ENCODE results near the gene MRPL4. TPM values are rescaled to one million over a fixed set of nuclear protein-coding genes. Genes with fewer than 3 reads are reported as not detected.

The MRPL4 gene
- total and polyA plus RNA-seq, 4 donors = 21.5 to 74.8 (median 33.7) TPM

DNA sequence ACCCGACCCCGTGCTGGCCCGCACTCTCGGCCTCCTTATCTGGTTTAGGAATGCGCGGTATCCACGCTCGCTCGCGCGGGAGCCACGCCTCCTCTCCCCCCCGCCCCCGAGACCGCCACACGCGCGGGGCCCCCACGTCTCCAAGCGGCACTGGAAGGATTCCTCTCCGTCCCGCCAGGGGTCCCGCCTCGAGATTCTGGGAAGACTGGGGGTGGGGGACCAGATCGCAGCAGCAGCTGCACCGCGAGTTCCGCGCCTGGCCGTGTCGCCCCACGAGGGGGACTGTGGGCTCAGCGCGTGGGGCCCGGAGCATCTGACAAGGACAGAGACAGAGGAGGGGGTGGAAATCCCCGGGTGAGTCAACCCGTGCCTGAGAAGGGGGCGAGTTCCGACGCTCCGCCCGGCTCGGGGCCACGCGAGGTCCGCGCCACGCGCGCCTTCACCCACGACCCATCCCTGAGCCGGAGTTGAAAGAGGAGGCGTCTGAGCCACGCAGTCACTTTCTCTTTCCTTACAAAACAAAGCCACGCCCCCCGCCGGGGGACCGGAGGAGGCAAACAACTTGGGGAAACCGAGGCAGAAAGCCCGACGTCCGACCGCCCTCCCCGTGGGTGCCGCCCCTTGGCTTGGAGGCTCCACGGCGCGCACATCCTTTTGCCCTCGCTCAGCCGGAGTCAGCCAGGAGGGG is 21.7 kb upstream of the MRPL4 start:
- peak overlapping the region; percentile 44 to 95 (median 83) for H3K4me3 ChIP-seq (ENCODE audit: low read depth in 1 of 3, low read length in 3 of 3)
- WGBS = 4% methylated on average over 70 of the region's 70 CpGs
- no peaks in the 10 kb centered on the region for H3K36me3 ChIP-seq (ENCODE audit: control insufficient read depth in 4 of 4, insufficient read depth in 3 of 4, low read depth in 1 of 4, low read length in 3 of 4)
- DNase-seq (ENCODE audit: low spot score) = no peak
- peaks cover 0 to 18% (median 8%) of the 10 kb centered on the region in 4 donors for H3K4me1 ChIP-seq (ENCODE audit: control insufficient read depth in 4 of 4, insufficient read depth in 4 of 4, low read length in 3 of 4)
- no peaks in the 10 kb centered on the region for H3K9me3 ChIP-seq (ENCODE audit: control insufficient read depth in 4 of 4, low read length in 3 of 4)
- H3K9ac ChIP-seq (ENCODE audit: low read depth in 1 of 2, low read length in 2 of 2) = peak overlapping the region; percentile 47 to 60
- H3K27me3 ChIP-seq (ENCODE audit: control insufficient read depth in 4 of 4, insufficient read depth in 4 of 4, low read length in 3 of 4) = no peaks in the 10 kb centered on the region
- H3K27ac ChIP-seq (ENCODE audit: low read depth in 1 of 2, low read length in 2 of 2) = peak overlapping the region; percentile 76 to 86
- no peak for TF ChIP-seq FOXA1 (IDR thresholded peaks at IDR 0.05)
- no peak for TF ChIP-seq JUND (IDR thresholded peaks at IDR 0.05)
- TF ChIP-seq HNF4G (IDR thresholded peaks at IDR 0.05) = no peak
- TF ChIP-seq, protein P1, sequence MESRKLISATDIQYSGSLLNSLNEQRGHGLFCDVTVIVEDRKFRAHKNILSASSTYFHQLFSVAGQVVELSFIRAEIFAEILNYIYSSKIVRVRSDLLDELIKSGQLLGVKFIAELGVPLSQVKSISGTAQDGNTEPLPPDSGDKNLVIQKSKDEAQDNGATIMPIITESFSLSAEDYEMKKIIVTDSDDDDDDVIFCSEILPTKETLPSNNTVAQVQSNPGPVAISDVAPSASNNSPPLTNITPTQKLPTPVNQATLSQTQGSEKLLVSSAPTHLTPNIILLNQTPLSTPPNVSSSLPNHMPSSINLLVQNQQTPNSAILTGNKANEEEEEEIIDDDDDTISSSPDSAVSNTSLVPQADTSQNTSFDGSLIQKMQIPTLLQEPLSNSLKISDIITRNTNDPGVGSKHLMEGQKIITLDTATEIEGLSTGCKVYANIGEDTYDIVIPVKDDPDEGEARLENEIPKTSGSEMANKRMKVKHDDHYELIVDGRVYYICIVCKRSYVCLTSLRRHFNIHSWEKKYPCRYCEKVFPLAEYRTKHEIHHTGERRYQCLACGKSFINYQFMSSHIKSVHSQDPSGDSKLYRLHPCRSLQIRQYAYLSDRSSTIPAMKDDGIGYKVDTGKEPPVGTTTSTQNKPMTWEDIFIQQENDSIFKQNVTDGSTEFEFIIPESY (IDR thresholded peaks at IDR 0.05) = no peak

DNA sequence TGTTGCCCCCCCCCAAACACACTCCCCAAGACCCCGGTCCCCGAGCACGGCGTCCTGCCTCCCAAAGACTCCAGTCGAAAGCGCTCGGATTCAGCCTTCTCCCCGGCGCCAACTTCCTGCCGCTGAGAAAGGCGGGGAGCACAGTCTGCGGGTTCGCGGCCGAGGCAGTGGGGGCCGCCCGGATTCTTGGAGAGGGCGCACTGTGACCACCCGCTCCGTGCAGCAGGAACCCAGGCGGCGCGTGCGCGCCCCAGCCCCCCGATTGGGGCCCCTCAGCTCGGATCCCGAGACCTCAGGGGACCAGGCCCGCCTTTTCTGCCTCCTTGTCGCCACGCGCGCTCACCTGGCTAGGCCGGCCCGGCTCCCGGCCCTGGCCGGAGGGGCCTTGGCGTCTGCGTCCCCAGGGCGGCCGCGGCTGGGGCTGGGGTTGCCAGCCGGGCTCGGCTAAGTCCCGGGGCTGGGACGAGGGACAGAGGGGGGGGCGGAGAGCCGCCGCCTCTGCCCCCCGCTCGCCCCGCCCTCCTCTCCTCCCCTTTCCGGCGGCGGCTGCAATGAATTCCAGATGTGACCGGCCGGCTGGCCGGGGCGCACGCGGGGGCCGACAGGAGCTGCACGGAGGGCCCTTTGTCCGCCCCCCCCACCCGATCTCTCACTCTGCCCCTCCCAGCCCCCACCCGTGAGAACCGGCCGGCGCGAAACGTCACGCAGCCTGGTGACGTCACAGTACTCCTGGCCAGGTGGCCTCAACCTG is 21.0 kb upstream of the MRPL4 start, which contains the start of gene S1PR2:
Gene S1PR2, minus strand, starts transcription at position 471 of the 751 bp plus-strand sequence. CDS start 6,426 bp downstream, outside the sequence.
- H3K4me1 ChIP-seq (ENCODE audit: control insufficient read depth in 4 of 4, insufficient read depth in 4 of 4, low read length in 3 of 4) = peaks cover 0 to 22% (median 9%) of the 10 kb centered on the region in 4 donors
- DNase-seq (ENCODE audit: low spot score) = peak; percentile 66

DNA sequence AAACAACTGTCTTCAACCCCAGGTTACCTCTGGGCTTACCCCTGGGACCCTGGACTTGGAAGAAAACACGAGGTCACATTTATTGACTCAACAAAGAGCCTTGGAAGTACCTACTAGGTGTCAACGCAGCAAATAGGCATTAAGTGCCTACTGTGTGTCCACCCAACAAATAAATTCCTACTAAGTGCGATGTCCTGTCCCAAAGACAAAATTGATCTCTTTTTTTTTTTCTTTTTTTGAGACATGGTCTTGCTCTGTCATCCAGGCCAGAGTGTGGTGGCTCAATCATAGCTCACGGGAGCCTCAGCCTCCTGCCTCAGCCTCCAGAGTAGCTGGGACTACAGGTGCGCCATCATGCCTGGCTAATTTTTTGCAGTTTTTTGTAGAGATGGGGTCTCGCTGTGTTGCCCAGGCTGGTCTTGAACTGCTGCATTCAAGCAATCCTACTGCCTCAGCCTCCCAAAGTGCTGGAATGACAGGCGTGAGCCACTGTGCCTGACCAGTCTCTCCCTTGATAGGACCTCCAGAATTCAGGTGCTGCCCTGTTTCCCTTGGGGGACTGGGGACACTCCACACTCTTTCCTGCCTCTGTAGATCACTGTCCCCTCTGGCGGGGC is 20.3 kb upstream of the MRPL4 start:
- Histone ChIP-seq H3K36me3 (ENCODE audit: control insufficient read depth in 4 of 4, insufficient read depth in 3 of 4, low read depth in 1 of 4, low read length in 3 of 4) (no peaks in the 10 kb centered on the region), H3K27ac (ENCODE audit: low read depth in 1 of 2, low read length in 2 of 2) (peak overlapping the region; percentile 76 to 86), H3K4me1 (ENCODE audit: control insufficient read depth in 4 of 4, insufficient read depth in 4 of 4, low read length in 3 of 4) (peaks cover 0 to 22% (median 11%) of the 10 kb centered on the region in 4 donors), H3K9ac (ENCODE audit: low read depth in 1 of 2, low read length in 2 of 2) (no peak overlapping the region), H3K9me3 (ENCODE audit: control insufficient read depth in 4 of 4, low read length in 3 of 4) (no peaks in the 10 kb centered on the region), H3K4me3 (ENCODE audit: low read depth in 1 of 3, low read length in 3 of 3) (peak overlapping the region in 1 of 3 donors; percentile 95), H3K27me3 (ENCODE audit: control insufficient read depth in 4 of 4, insufficient read depth in 4 of 4, low read length in 3 of 4) (no peaks in the 10 kb centered on the region)
- DNase-seq (ENCODE audit: low spot score) = no peak
- 78% methylated on average over 8 of the region's 8 CpGs for WGBS
- TF ChIP-seq FOXA2 (IDR thresholded peaks at IDR 0.05) (no peak), RXRA (IDR thresholded peaks at IDR 0.05) (peak in 1 of 2 donors; percentile 53)

More for the DNA sequence above, 21.0 kb upstream of the MRPL4 start, which contains the start of gene S1PR2:
- peak within 1 kb of the TSS; percentile 44 to 95 (median 83) for H3K4me3 ChIP-seq (ENCODE audit: low read depth in 1 of 3, low read length in 3 of 3)
- peak within 1 kb of the TSS; percentile 76 to 86 for H3K27ac ChIP-seq (ENCODE audit: low read depth in 1 of 2, low read length in 2 of 2)
- H3K9ac ChIP-seq (ENCODE audit: low read depth in 1 of 2, low read length in 2 of 2) = peak within 1 kb of the TSS; percentile 60 to 67
- no peaks in the 10 kb centered on the region for H3K36me3 ChIP-seq (ENCODE audit: control insufficient read depth in 4 of 4, insufficient read depth in 3 of 4, low read depth in 1 of 4, low read length in 3 of 4)
- H3K9me3 ChIP-seq (ENCODE audit: control insufficient read depth in 4 of 4, low read length in 3 of 4) = no peaks in the 10 kb centered on the region
- TF ChIP-seq SP1 (IDR thresholded peaks at IDR 0.05) = peak; percentile 19
- TF ChIP-seq JUND (IDR thresholded peaks at IDR 0.05) = no peak
- under 1% methylated on average over 73 of the region's 73 CpGs for WGBS
- no peaks in the 10 kb centered on the region for H3K27me3 ChIP-seq (ENCODE audit: control insufficient read depth in 4 of 4, insufficient read depth in 4 of 4, low read length in 3 of 4)

DNA sequence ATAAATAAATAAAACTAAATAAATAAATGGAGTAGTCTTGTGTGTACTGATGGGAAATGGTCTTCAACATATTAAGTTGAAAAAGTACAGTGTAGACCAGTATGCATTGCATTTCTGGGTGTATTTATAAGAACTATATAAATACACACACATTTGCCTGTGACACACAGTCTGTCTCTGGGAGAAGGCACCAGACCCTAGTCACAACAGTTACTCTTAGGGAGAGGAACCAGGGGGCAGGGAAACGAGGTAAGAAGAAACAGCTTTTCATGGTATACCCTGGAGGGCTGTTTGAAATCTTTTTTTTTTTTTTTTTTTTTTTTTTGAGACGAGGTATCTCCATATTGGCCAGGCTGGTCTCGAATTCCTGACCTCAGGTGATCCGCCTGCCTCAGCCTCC is 18.1 kb upstream of the MRPL4 start:
- TF ChIP-seq, protein P2, sequence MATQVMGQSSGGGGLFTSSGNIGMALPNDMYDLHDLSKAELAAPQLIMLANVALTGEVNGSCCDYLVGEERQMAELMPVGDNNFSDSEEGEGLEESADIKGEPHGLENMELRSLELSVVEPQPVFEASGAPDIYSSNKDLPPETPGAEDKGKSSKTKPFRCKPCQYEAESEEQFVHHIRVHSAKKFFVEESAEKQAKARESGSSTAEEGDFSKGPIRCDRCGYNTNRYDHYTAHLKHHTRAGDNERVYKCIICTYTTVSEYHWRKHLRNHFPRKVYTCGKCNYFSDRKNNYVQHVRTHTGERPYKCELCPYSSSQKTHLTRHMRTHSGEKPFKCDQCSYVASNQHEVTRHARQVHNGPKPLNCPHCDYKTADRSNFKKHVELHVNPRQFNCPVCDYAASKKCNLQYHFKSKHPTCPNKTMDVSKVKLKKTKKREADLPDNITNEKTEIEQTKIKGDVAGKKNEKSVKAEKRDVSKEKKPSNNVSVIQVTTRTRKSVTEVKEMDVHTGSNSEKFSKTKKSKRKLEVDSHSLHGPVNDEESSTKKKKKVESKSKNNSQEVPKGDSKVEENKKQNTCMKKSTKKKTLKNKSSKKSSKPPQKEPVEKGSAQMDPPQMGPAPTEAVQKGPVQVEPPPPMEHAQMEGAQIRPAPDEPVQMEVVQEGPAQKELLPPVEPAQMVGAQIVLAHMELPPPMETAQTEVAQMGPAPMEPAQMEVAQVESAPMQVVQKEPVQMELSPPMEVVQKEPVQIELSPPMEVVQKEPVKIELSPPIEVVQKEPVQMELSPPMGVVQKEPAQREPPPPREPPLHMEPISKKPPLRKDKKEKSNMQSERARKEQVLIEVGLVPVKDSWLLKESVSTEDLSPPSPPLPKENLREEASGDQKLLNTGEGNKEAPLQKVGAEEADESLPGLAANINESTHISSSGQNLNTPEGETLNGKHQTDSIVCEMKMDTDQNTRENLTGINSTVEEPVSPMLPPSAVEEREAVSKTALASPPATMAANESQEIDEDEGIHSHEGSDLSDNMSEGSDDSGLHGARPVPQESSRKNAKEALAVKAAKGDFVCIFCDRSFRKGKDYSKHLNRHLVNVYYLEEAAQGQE (IDR thresholded peaks at IDR 0.05) = no peak
- TF ChIP-seq GABPA (IDR thresholded peaks at IDR 0.05 in 1 of 2, conservative IDR thresholded peaks at IDR 0.05 in 1 of 2) = no peak
- H3K4me1 ChIP-seq (ENCODE audit: control insufficient read depth in 4 of 4, insufficient read depth in 4 of 4, low read length in 3 of 4) = peaks cover 4 to 36% (median 17%) of the 10 kb centered on the region in 4 donors
- H3K9ac ChIP-seq (ENCODE audit: low read depth in 1 of 2, low read length in 2 of 2) = no peak overlapping the region
- 88% methylated on average over 4 of the region's 4 CpGs for WGBS
- no peaks in the 10 kb centered on the region for H3K36me3 ChIP-seq (ENCODE audit: control insufficient read depth in 4 of 4, insufficient read depth in 3 of 4, low read depth in 1 of 4, low read length in 3 of 4)
- no peak for DNase-seq (ENCODE audit: low spot score)
- no peaks in the 10 kb centered on the region for H3K27me3 ChIP-seq (ENCODE audit: control insufficient read depth in 4 of 4, insufficient read depth in 4 of 4, low read length in 3 of 4)
- no peaks in the 10 kb centered on the region for H3K9me3 ChIP-seq (ENCODE audit: control insufficient read depth in 4 of 4, low read length in 3 of 4)
- no peak overlapping the region for H3K27ac ChIP-seq (ENCODE audit: low read depth in 1 of 2, low read length in 2 of 2)
- no peak overlapping the region for H3K4me3 ChIP-seq (ENCODE audit: low read depth in 1 of 3, low read length in 3 of 3)

All from liver (tissue), 9 donors.